Neural cell (in vitro differentiated cells): Measurements from ENCODE around the gene C1GALT1. TPM values are rescaled to one million over a fixed set of nuclear protein-coding genes. Genes with fewer than 3 reads are reported as not detected.

Source experiments
- H2AFZ ChIP-seq: fragments of 200-600, 300-800 bp; sonication (generic), shearing (Covaris generic); 2 replicates; pipeline ENCODE4 v1.6.0; 2014; ENCODE audit warnings: low read depth, mild to moderate bottlenecking, antibody characterized with exemption, low read length, moderate library complexity
- H3F3A ChIP-seq: fragments of 200-600 bp; shearing (Covaris generic); 2 replicates; pipeline ENCODE4 v1.6.1; 2016; ENCODE audit warnings: mild to moderate bottlenecking, moderate library complexity, mixed read lengths, antibody characterized with exemption, low read length; ENCODE audit not compliant: insufficient read depth, poor library complexity, severe bottlenecking
- H3K27ac ChIP-seq: fragments of 200-600, 300-800 bp; sonication (generic), shearing (Covaris generic); 2 replicates; pipeline ENCODE4 v1.5.1; 2014; ENCODE audit warnings: mild to moderate bottlenecking, low read length, moderate library complexity
- H3K27me3 ChIP-seq: fragments of 300-800, 200-600 bp; sonication (generic), shearing (Covaris generic); 2 replicates; pipeline ENCODE4 v1.6.0; 2014; ENCODE audit warnings: mild to moderate bottlenecking, low read depth, low read length, moderate library complexity; ENCODE audit not compliant: insufficient read depth
- H3K36me3 ChIP-seq: fragments of 300-800, 200-600 bp; sonication (generic), shearing (Covaris generic); 2 replicates; pipeline ENCODE4 v1.5.1; 2014; ENCODE audit warnings: mild to moderate bottlenecking, antibody characterized with exemption, low read length, moderate library complexity; ENCODE audit not compliant: insufficient read depth
- H3K4me2 ChIP-seq: fragments of 300-800, 200-600 bp; sonication (generic), shearing (Covaris generic); 2 replicates; pipeline ENCODE4 v1.6.0; 2014; ENCODE audit warnings: mild to moderate bottlenecking, low read length
- H3K4me3 ChIP-seq: fragments of 300-800, 200-600 bp; sonication (generic), shearing (Covaris generic); 2 replicates; pipeline ENCODE4 v1.5.1; 2014; ENCODE audit warnings: mild to moderate bottlenecking, low read length, moderate library complexity
- H3K79me2 ChIP-seq: fragments of 200-600 bp; shearing (Covaris generic); replicated peaks from 2 replicates; pipeline ENCODE4 v1.6.0; 2014; ENCODE audit warnings: mild to moderate bottlenecking, low read length, moderate library complexity; ENCODE audit not compliant: insufficient read depth
- H3K9ac ChIP-seq: fragments of 300-800, 200-600 bp; sonication (generic), shearing (Covaris generic); 2 replicates; pipeline ENCODE4 v1.6.1; 2016; ENCODE audit warnings: mild to moderate bottlenecking, low read length, mixed read lengths
- H3K9me2 ChIP-seq: fragments of 200-600 bp; shearing (Covaris generic); 2 replicates; pipeline ENCODE4 v1.6.1; 2016; ENCODE audit warnings: mild to moderate bottlenecking, low read length, mixed read lengths; ENCODE audit not compliant: insufficient read depth
- H3K9me3 ChIP-seq: fragments of 200-600, 300-800 bp; sonication (generic), shearing (Covaris generic); 2 replicates; pipeline ENCODE4 v1.6.1; 2016; ENCODE audit warnings: mild to moderate bottlenecking, mixed run types, low read length, moderate library complexity, mixed read lengths
- H4K20me1 ChIP-seq: fragments of 200-600 bp; shearing (Covaris generic); 2 replicates; pipeline ENCODE4 v1.6.1; 2016; ENCODE audit warnings: mild to moderate bottlenecking, mixed run types; ENCODE audit not compliant: insufficient read depth
- CTCF ChIP-seq: fragments of 450-650 bp; IDR thresholded peaks from 2 replicates; pipeline ENCODE4 v1.5.1; 2014; ENCODE audit warnings: antibody characterized with exemption, mild to moderate bottlenecking, moderate library complexity; ENCODE audit not compliant: poor library complexity, severe bottlenecking
- EP300 ChIP-seq: fragments of 450-650 bp; conservative IDR thresholded peaks from 2 replicates; pipeline ENCODE4 v1.6.1; 2014; ENCODE audit warnings: antibody characterized with exemption, mild to moderate bottlenecking, moderate library complexity; ENCODE audit not compliant: poor library complexity, severe bottlenecking
- EZH2 ChIP-seq: fragments of 200-600, 300-800 bp; shearing (Covaris generic), sonication (generic); IDR thresholded peaks from 2 replicates; pipeline ENCODE4 v1.6.1; 2014; ENCODE audit warnings: antibody characterized with exemption, low read length, borderline replicate concordance, mild to moderate bottlenecking; ENCODE audit not compliant: insufficient read depth, poor library complexity, severe bottlenecking
- MXI1 ChIP-seq: fragments of 450-650 bp; conservative IDR thresholded peaks from 2 replicates; pipeline ENCODE4 v1.6.1; 2014; ENCODE audit warnings: antibody characterized with exemption, mild to moderate bottlenecking; ENCODE audit not compliant: poor library complexity, severe bottlenecking
- POLR2AphosphoS5 ChIP-seq: IDR thresholded peaks from 2 replicates; pipeline ENCODE4 v1.6.1; 2012
- RAD21 ChIP-seq: fragments of 450-650 bp; conservative IDR thresholded peaks from 2 replicates; pipeline ENCODE4 v1.6.1; 2014; ENCODE audit warnings: antibody characterized with exemption, mild to moderate bottlenecking, moderate library complexity
- REST ChIP-seq: IDR thresholded peaks from 2 replicates; pipeline ENCODE4 v1.6.1; 2012; ENCODE audit warnings: borderline replicate concordance
- SMC3 ChIP-seq: fragments of 450-650 bp; conservative IDR thresholded peaks from 2 replicates; pipeline ENCODE4 v1.6.1; 2014; ENCODE audit warnings: antibody characterized with exemption, mild to moderate bottlenecking, moderate library complexity; ENCODE audit not compliant: poor library complexity
- TAF1 ChIP-seq: IDR thresholded peaks from 2 replicates; pipeline ENCODE4 v1.6.1; 2012; ENCODE audit warnings: low read depth
- polyA plus RNA-seq: library from polyadenylated mRNA; depleted of rRNA; stranded (reverse); fragments of >200 nt; gene quantifications from 2 replicates; pipeline ENCODE4 v1.2.3, GENCODE V29; 2014

Gene C1GALT1
- polyA plus RNA-seq, 1 donor from 2014 or later = 25.0 TPM

GRCh38 chr7:7235347-7235746 lies 53.0 kb downstream of the C1GALT1 start:
- Histone ChIP-seq H3K27me3 (no peaks in the 10 kb centered on the region), H3K9me3 (no peaks in the 10 kb centered on the region), H3K9ac (no peak overlapping the region), H2AFZ (no peak overlapping the region), H3K4me2 (no peak overlapping the region), H3F3A (no peaks in the 10 kb centered on the region), H3K4me3 (no peak overlapping the region), H4K20me1 (no peaks in the 10 kb centered on the region), H3K36me3 (no peaks in the 10 kb centered on the region), H3K27ac (no peak overlapping the region), H3K9me2 (no peaks in the 10 kb centered on the region), H3K79me2 (no peaks in the 10 kb centered on the region)
- TF ChIP-seq CTCF (no peak), REST (no peak), EZH2 (no peak)

GRCh38 chr7:7236041-7236440 lies 53.7 kb downstream of the C1GALT1 start:
- no peaks in the 10 kb centered on the region for H3K79me2 ChIP-seq
- no peak overlapping the region for H3K4me2 ChIP-seq
- no peak overlapping the region for H3K4me3 ChIP-seq
- no peak for TF ChIP-seq EP300
- no peak for TF ChIP-seq EZH2
- TF ChIP-seq POLR2AphosphoS5 = no peak
- H3K9ac ChIP-seq = no peak overlapping the region
- no peaks in the 10 kb centered on the region for H4K20me1 ChIP-seq
- no peak overlapping the region for H3K27ac ChIP-seq
- H3K27me3 ChIP-seq = no peaks in the 10 kb centered on the region
- no peak overlapping the region for H2AFZ ChIP-seq
- H3K9me3 ChIP-seq = no peaks in the 10 kb centered on the region
- H3F3A ChIP-seq = no peaks in the 10 kb centered on the region
- H3K36me3 ChIP-seq = no peaks in the 10 kb centered on the region
- no peaks in the 10 kb centered on the region for H3K9me2 ChIP-seq

GRCh38 chr7:7237201-7237977 lies 55.0 kb downstream of the C1GALT1 start:
- Histone ChIP-seq H3K27ac (no peak overlapping the region), H3K9ac (no peak overlapping the region), H3K36me3 (no peaks in the 10 kb centered on the region), H3K9me3 (no peaks in the 10 kb centered on the region), H3K27me3 (no peaks in the 10 kb centered on the region), H2AFZ (no peak overlapping the region), H3K79me2 (no peaks in the 10 kb centered on the region), H3F3A (no peaks in the 10 kb centered on the region), H3K4me2 (no peak overlapping the region), H3K4me3 (no peak overlapping the region), H4K20me1 (no peaks in the 10 kb centered on the region), H3K9me2 (no peaks in the 10 kb centered on the region)
- TF ChIP-seq CTCF = no peak
- no peak for TF ChIP-seq TAF1
- TF ChIP-seq SMC3 = no peak
- TF ChIP-seq MXI1 = no peak
- TF ChIP-seq EP300 = no peak
- TF ChIP-seq POLR2AphosphoS5 = no peak
- TF ChIP-seq RAD21 = no peak
- TF ChIP-seq REST = no peak
- TF ChIP-seq EZH2 = no peak
